Measurements from ENCODE around the gene KIF17.
"Not testable (repeated sequence)": the region's sequence is repeated elsewhere in the genome, so short reads cannot be mapped to it uniquely, and the experiment has no call there.

The KIF17 gene

DNA sequence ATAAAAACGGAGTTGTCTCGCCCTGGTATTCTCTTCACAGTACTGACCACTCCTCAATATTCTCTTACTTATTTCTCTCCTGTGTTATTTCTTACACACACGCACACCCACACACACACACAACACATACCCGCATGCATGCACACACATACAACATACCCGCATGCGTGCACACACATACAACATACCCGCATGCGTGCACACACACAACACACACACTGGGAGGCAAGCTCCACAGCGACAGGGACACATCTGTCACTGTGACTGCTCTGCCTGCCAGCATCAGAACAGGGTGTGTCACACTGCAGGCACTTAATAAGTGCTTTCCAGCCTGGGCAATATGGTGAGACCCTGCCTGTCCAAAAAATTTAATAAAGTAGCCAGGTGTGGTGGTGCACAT, 35.8 kb downstream of the KIF17 start:
- TF ChIP-seq REST (IDR thresholded peaks at IDR 0.05; ENCODE audit: insufficient replicate concordance, low read depth) (no peak), SPI1 (IDR thresholded peaks at IDR 0.05; ENCODE audit: borderline replicate concordance, low read depth) (no peak), GABPA (IDR thresholded peaks at IDR 0.05; ENCODE audit: low read depth) (no peak), POLR2AphosphoS5 (IDR thresholded peaks at IDR 0.05; ENCODE audit: low read depth) (no peak)
- TF ChIP-seq, protein P1, sequence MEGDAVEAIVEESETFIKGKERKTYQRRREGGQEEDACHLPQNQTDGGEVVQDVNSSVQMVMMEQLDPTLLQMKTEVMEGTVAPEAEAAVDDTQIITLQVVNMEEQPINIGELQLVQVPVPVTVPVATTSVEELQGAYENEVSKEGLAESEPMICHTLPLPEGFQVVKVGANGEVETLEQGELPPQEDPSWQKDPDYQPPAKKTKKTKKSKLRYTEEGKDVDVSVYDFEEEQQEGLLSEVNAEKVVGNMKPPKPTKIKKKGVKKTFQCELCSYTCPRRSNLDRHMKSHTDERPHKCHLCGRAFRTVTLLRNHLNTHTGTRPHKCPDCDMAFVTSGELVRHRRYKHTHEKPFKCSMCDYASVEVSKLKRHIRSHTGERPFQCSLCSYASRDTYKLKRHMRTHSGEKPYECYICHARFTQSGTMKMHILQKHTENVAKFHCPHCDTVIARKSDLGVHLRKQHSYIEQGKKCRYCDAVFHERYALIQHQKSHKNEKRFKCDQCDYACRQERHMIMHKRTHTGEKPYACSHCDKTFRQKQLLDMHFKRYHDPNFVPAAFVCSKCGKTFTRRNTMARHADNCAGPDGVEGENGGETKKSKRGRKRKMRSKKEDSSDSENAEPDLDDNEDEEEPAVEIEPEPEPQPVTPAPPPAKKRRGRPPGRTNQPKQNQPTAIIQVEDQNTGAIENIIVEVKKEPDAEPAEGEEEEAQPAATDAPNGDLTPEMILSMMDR (IDR thresholded peaks at IDR 0.05; ENCODE audit: insufficient read depth, low read length), result no peak
- Histone ChIP-seq H3K4me3 (replicated peaks; ENCODE audit: insufficient read depth, low read length) (peak overlapping the region; percentile 19), H3K27me3 (ENCODE audit: insufficient read depth, poor library complexity, severe bottlenecking) (no peaks in the 10 kb centered on the region), H3K27ac (replicated peaks) (no peak overlapping the region)
- no peak for DNase-seq (ENCODE audit: low read depth in 1 of 2, low spot score in 1 of 2)

DNA sequence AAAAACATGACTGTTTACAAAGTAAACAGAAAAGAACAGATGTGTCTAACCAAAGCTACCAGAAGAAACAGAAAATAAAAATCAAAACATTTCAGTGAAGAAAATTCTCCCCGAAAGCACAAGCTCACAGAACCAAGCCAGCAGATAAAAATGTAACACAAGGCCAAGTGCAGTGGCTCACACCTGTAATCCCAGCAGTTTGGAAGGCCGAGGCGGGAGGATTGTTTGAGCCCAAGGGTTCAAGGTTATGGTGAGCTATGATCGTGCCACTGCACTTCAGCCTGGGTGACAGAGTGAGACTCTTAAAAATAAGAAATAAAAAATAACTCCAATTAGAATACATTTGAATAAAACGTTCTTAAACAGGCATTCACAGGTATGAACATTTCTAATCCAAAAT, 37.5 kb downstream of the KIF17 start:
- no peak overlapping the region for H3K27ac ChIP-seq (replicated peaks)
- no peak for DNase-seq (ENCODE audit: low read depth in 1 of 2, low spot score in 1 of 2)
- no peaks in the 10 kb centered on the region for H3K27me3 ChIP-seq (ENCODE audit: insufficient read depth, poor library complexity, severe bottlenecking)
- no peak overlapping the region for H3K4me3 ChIP-seq (replicated peaks; ENCODE audit: insufficient read depth, low read length)
- TF ChIP-seq, protein P1 (IDR thresholded peaks at IDR 0.05; ENCODE audit: insufficient read depth, low read length), result no peak
- no peak for TF ChIP-seq POLR2AphosphoS5 (IDR thresholded peaks at IDR 0.05; ENCODE audit: low read depth)
- TF ChIP-seq SPI1 (IDR thresholded peaks at IDR 0.05; ENCODE audit: borderline replicate concordance, low read depth), result no peak
- no peak for TF ChIP-seq GABPA (IDR thresholded peaks at IDR 0.05; ENCODE audit: low read depth)
- TF ChIP-seq REST (IDR thresholded peaks at IDR 0.05; ENCODE audit: insufficient replicate concordance, low read depth), result no peak

DNA sequence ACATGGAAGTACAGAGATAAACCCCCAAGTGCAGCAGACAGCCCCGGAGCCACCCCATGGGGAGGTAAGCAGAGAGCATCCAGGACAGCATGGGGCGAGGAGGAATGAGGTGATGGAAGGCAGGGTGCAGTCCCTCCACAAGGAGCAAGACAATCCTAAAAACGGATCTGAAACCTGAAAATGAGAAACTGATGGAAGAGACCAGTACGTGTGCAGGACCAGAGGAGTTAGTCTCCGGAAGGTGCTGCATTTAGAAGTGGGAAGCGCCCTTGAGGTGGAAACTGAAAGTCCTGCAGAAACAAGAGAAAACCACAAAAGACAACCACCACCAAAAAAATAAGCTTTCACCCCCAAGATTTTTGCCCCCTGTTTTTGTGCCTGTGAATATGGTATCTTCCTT, 39.2 kb downstream of the KIF17 start:
- Histone ChIP-seq H3K4me3 (replicated peaks; ENCODE audit: insufficient read depth, low read length) (peak overlapping the region; percentile 8), H3K27ac (replicated peaks) (no peak overlapping the region), H3K27me3 (ENCODE audit: insufficient read depth, poor library complexity, severe bottlenecking) (no peaks in the 10 kb centered on the region)
- no peak for TF ChIP-seq REST (IDR thresholded peaks at IDR 0.05; ENCODE audit: insufficient replicate concordance, low read depth)
- TF ChIP-seq, protein P1 (IDR thresholded peaks at IDR 0.05; ENCODE audit: insufficient read depth, low read length), result no peak
- no peak for TF ChIP-seq SPI1 (IDR thresholded peaks at IDR 0.05; ENCODE audit: borderline replicate concordance, low read depth)
- no peak for TF ChIP-seq GABPA (IDR thresholded peaks at IDR 0.05; ENCODE audit: low read depth)
- TF ChIP-seq POLR2AphosphoS5 (IDR thresholded peaks at IDR 0.05; ENCODE audit: low read depth), result no peak
- DNase-seq (ENCODE audit: low read depth in 1 of 2, low spot score in 1 of 2), result peak in 1 of 2 experiments; percentile 39

DNA sequence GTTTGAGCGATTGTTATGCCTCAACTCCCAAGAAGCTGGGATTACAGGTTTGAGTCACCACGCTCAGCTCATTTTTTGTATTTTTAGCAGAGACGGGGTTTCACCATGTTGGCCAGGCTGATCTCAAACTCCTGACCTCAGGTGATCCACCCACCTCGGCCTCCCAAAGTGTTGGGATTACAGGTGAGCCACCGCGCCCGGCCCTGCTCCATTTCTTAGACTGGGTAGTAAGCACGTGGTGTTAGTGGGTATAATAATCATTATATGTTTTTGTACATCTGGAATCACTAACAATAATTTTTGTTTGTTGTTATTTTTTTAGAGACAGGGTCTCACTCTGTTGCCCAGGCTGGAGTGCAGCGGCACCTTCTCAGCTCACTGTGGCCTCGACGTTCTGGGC, 44.2 kb downstream of the KIF17 start:
- not testable (repeated sequence) for H3K27me3 ChIP-seq (ENCODE audit: insufficient read depth, poor library complexity, severe bottlenecking); H3K4me3 ChIP-seq (replicated peaks; ENCODE audit: insufficient read depth, low read length); H3K27ac ChIP-seq (replicated peaks); DNase-seq (ENCODE audit: low read depth in 1 of 2, low spot score in 1 of 2)
